ENCODE data around the gene FAM3B.
"Not testable (repeated sequence)": the region's sequence is repeated elsewhere in the genome, so short reads cannot be mapped to it uniquely, and the experiment has no call there.

Gene FAM3B

GRCh38 chr21:41357546-41357945 lies 40.9 kb downstream of the FAM3B start:
- FAIRE-seq, result no peak

DNA sequence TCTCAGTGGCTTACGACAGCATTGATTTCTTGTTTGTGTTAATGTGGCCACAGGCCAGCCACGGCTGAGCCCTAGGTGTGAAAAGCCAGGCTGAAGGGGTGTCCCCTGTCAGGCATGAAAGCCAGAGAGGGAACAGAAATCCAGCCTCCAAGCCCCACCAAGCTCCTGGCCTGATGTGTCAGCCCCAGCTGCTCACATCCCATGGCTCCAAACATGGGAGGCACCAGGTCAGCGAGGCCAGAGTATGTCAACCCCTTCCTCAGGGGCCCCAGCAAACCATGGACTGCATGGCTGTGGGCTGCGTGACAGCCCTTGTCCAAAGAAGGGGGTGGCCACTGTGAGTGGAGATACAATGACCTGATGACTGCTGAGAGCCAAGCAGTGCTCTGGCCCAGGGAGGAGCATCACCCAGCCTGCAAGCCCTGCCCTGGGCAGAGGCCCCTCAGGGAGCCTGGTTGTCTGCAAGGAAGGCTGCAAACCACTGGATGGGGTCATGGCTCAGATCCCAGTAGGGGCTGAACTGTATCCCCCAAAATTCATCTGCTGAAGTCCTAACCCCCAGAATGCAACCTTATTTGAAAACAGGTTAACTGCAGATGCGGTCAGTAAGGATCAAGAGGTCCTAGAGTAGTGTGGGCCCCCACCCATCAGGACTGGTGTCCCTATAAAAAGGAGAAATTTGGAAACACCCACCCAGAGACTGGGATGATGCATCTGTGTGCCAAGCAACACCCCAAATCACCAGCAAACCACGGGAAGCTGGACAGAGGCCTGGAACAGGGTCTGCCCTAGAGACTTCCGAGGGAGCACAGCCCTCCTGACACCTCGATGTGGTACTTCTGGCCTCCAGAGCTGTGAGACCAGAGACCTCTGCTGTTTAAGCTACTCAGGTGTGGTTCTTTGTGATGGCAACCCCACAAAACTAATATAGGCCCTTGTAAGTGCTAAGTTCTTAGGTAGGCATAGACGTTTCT lies 41.9 kb downstream of the FAM3B start:
- no peak for FAIRE-seq

- FAIRE-seq, result no peak
Observed at GRCh38 chr21:41359286-41359685, 42.7 kb downstream of the FAM3B start.

DNA sequence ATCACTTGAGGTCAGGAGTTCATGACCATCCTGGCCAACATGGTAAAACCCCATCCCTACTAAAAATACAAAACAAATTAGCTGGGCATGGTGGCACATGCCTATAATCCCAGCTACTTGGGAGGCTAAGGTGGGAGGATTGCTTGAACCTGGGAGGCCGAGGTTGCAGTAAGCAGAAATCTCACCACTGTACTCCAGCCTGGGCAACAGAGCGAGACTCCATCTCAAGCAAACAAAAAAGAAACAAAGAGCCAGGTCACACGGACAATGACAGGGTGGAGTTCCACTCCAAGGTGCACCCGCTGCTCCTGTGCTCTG lies 43.1 kb downstream of the FAM3B start:
- not testable (repeated sequence) for FAIRE-seq

- FAIRE-seq, result no peak
Observed at GRCh38 chr21:41360072-41360821, 43.6 kb downstream of the FAM3B start.

- FAIRE-seq, result no peak
Observed at GRCh38 chr21:41361053-41361785, 44.6 kb downstream of the FAM3B start.

GRCh38 chr21:41361786-41362604 lies 45.4 kb downstream of the FAM3B start, which contains the start of gene MX2:
TSS of gene MX2 (plus strand) at chr21:41362027. CDS start at chr21:41376907, 14,880 bp downstream.
- no peak for FAIRE-seq

- FAIRE-seq, result no peak
Observed at GRCh38 chr21:41362605-41363369, 46.2 kb downstream of the FAM3B start.

DNA sequence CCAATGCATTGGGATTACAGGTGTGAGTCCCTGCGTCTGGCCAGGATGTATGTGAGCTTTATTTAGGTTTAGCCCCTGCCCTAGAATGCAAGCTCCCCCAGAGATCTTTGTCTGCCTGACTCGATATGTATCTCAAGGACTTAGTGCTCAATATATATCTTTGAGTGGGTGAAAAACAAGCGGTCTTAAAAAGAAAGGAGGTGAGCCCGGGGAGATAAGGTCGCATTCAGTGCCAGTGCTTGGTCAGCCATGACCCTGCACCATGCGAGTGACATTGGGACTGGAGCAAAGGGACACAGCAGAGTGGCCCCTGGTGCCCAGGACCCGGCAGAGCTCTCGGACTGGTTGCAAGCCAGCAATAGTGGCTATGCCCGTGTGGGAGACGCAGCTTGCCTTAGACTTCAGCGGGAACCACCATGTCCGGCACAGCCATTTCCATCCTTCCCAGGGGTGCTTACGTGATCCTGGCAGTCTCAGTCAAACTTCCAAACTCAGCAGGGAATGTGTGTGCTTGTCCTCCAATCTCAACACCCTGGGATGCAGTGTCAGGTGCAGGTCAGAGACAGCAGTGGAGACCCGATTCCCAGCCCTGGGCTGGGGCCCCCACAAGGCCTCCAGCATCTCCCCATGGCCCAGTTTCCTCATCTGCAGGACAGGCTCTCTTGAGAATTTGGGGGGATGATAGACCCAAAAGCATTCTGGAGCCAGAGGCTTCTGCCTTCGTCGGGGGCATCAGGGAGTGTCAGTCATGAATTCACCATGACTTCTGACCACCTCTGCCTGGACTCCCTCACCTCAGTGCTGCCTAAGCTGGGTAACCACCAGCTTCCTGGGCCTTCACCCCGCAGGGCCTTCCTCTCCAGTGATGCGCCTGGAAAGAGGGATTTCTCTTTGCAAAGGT lies 47.0 kb downstream of the FAM3B start:
- no peak for FAIRE-seq

DNA sequence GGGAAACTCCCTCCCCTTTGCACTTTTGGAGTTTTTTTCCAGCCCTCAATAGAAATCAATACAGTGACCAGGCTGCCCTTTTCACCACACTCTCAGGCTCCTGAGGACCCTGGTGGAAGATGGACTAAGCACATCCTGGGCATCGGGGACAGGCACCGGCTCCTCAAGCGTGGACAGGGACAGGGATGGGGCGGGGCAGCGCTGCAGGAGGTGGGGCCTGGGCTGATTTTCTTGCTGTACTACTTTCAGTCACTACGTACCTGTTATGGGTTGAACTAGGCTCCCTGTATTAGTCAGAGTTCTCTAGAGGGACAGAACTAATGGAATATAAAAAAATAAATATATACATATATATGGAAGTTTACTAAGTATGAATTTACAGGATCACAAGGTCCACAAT lies 47.7 kb downstream of the FAM3B start:
- FAIRE-seq, result no peak

GRCh38 chr21:41365377-41366107 lies 48.9 kb downstream of the FAM3B start:
- FAIRE-seq, result no peak

DNA sequence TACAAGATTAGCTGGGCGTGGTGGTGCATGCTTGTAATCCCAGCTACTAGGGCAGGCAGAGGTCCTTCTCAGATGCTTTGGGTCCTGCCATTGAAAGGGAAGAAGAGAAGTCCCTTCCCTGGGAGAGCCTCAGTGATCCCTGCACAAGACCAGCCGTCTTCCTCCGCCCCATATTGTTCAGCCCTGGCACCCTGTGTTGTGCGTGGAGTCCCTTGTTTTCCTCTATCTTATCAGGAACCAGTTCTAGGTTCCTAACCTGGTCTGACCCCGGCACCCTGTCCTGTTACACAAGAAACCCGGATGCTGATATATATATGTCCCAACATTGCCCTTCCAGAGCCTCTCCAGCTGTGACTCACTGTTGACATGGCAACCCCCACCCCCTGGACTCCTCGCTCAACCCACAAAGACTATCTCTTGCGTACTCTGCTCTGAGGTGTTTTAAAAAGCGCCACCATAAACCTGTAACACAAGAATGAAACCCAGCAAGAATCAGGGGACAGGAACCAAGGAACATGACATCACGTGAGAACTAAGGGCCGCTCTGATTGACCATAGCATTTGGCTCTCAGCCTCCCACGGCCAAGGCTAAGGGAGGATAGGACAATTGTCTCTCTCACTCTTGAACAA lies 50.0 kb downstream of the FAM3B start:
- FAIRE-seq, result no peak

DNA sequence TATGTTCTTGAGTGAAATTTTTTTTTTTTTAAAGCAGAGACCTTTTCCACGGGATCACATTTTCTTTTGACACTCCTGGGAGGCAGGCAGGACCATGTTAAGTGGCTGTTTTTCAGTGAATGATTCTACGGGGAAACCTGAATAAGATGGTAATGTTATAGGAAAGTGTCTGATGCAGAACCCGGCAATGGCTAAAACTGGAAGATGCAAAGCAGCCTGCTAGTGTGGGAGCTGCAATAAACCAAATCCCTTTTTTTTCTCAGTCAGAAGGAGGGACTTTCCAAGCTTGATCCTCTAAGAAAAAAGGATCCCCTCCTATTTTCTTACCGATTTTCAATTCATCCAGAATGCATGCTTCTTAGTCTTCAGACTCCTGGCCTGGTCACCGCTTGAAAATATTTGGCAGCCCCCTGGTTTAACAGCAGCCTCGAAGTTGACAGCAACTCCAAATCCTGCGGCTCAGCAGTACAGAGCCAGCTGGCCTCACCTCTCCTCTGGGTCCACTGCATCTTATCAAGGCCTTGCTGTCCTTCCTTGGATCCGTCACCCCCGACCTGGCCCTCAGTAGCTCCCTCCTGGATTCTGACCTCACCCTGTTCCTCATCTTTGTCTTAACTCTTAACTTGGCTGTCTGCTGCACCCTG lies 50.8 kb downstream of the FAM3B start:
- FAIRE-seq, result no peak

DNA sequence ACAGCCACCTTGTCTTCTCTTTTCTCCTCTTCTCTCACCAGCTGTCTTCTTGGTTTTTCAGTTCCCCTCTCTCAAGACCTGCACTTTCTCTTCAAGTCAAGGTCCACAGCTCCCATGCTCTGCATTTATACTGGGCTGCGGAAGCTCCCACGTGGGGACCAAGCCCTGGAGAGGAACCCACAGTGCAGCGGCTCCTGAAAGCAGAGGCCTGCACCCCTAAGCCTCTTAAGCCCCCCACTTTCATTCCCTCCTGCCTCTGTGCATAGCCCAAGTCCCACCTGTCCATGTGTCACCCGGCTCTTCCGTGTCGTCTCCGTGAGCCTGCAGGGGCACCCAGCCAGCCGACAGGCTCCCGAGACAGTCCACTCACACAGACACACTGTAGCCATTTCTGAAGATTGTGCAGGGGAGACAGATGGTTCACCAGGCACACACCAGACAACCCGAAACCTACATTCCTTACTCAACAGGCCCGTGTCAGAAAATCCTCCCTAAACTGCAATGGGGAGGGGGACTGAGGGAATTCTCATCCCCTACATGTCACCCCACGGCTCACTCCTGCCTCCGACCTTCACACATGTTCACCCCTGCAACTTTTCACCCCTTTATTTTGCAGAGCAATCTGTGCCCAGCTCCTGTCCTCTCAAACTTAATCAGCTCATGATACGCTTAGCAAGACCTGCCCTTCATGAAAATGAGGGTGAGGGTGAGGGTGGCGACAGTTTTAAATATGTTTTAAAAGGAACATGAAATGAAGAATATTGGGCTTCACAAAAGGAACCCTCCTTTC lies 51.5 kb downstream of the FAM3B start:
- no peak for FAIRE-seq

DNA sequence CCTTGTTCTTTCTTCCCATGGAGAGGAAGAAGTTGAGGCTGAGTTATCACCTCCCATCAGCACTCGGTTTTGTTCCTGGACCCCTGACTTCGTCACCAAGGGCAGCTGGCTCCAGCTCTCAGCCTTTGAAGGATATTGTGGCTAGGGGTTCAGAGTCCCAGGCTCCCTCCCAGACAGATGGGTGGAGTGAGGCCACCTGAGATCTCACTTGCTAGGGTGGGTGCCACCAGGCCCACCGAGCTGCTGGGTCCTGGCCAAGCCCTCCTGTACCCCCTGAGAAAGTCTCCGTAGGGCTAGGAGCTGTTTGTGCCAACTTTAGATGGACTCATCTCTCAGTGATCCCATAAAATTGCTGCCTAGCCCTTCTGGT lies 52.1 kb downstream of the FAM3B start:
- FAIRE-seq, result no peak

DNA sequence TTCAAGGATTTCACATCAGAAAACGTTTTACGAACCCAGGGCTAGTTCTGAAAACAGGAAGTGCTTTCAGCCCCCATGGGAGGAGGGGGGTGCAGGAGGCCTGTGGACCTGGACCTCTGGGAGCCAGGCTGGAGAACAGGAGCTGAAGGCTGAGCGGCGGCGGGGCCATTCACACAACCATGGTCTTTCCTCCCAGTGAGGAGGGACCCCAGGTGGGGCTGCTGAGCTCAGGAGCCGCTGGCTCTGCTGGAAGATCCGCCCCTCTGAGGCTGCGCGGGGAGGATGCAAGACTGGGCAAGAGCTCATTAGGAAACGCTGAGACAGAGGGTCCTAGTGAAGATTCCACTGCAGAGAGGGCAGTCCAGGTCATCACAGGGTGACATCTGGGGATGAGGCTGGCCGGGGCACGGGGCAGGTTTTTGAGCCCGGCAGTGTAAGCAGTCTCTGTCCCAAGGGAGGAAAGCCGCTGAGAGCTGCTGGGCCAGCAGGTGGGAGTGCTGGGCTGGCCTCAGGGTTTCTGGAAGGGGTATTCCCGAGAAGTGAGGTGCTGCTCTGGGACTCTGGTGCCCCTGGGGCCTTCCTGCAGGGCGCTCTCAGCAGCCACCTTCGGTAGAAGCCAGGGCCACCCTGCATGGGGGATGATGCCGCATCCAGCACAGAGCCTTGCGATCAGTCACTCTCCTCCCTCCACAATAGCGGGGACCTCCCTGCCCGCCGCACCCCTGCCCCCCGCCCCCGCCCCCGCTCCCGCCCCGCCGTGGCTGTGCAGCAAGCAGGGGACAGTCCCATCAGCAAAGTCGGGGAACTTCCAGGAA lies 52.7 kb downstream of the FAM3B start:
- no peak for FAIRE-seq
